GM18907 (cell line): ENCODE measurements around the gene ACOT6.
A peak's percentile ranks its signal among the peaks of the same experiment; 100 is the strongest.
"Not testable (repeated sequence)": the region's sequence is repeated elsewhere in the genome, so short reads cannot be mapped to it uniquely, and the experiment has no call there.

ENCODE experiments used
- ATAC-seq: cut with Tn5 transposase; IDR thresholded peaks from one replicate; pipeline ENCODE4 v1.9.1; 2021; ENCODE audit warnings: mild to moderate bottlenecking, moderate library complexity; ENCODE audit not compliant: unreplicated experiment

ACOT6 gene

GRCh38 chr14:73594491-73594890, 17.8 kb upstream of the ACOT6 start:
- no peak for ATAC-seq

- no peak for ATAC-seq
Measured at GRCh38 chr14:73599499-73599898, 12.8 kb upstream of the ACOT6 start.

GRCh38 chr14:73602994-73603393, 9.3 kb upstream of the ACOT6 start:
- no peak for ATAC-seq

GRCh38 chr14:73606271-73606670, 6.0 kb upstream of the ACOT6 start:
- no peak for ATAC-seq

- no peak for ATAC-seq
Measured at GRCh38 chr14:73607241-73607640, 5.1 kb upstream of the ACOT6 start.

GRCh38 chr14:73610687-73611086, 1.6 kb upstream of the ACOT6 start:
- ATAC-seq, result no peak

- no peak for ATAC-seq
Measured at GRCh38 chr14:73613046-73613383, 698 bp downstream of the ACOT6 start.

GRCh38 chr14:73613419-73613963, 1.2 kb downstream of the ACOT6 start:
- ATAC-seq, result no peak

GRCh38 chr14:73616831-73617230, 4.5 kb downstream of the ACOT6 start:
- ATAC-seq, result no peak

GRCh38 chr14:73619524-73619923, 7.2 kb downstream of the ACOT6 start:
- no peak for ATAC-seq

GRCh38 chr14:73620268-73620667, 8.0 kb downstream of the ACOT6 start:
- ATAC-seq, result no peak

GRCh38 chr14:73623504-73624054, 11.3 kb downstream of the ACOT6 start:
- ATAC-seq, result no peak

- no peak for ATAC-seq
Measured at GRCh38 chr14:73625706-73626105, 13.4 kb downstream of the ACOT6 start.

- no peak for ATAC-seq
Measured at GRCh38 chr14:73627151-73627558, 14.8 kb downstream of the ACOT6 start.

GRCh38 chr14:73630009-73630780, 17.9 kb downstream of the ACOT6 start:
- ATAC-seq, result no peak

GRCh38 chr14:73633116-73634010, 21.0 kb downstream of the ACOT6 start:
- peak; percentile 51 for ATAC-seq

- ATAC-seq, result no peak
Measured at GRCh38 chr14:73634011-73634833, 21.9 kb downstream of the ACOT6 start.

GRCh38 chr14:73636355-73636754, 24.0 kb downstream of the ACOT6 start:
- not testable (repeated sequence) for ATAC-seq

- ATAC-seq, result no peak
Measured at GRCh38 chr14:73637830-73638229, 25.5 kb downstream of the ACOT6 start.

GRCh38 chr14:73640796-73641365, 28.6 kb downstream of the ACOT6 start:
- ATAC-seq, result no peak
